ENCODE results near the gene MYOCD. TPM values are rescaled to one million over a fixed set of nuclear protein-coding genes. Genes with fewer than 3 reads are reported as not detected.

The MYOCD gene
- total RNA-seq, 1 donor from 2014 or later = under 0.01 TPM

- Histone ChIP-seq H3K27me3 (ENCODE audit: control insufficient read depth, insufficient read depth, low read length) (no peaks in the 10 kb centered on the region), H3K36me3 (ENCODE audit: control insufficient read depth, insufficient read depth, low read length) (no peaks in the 10 kb centered on the region), H3K4me3 (ENCODE audit: low read depth, low read length) (no peak overlapping the region)
- DNase-seq (ENCODE audit: low read depth) (no peak), FAIRE-seq (no peak)
- TF ChIP-seq CTCF (IDR thresholded peaks at IDR 0.05; ENCODE audit: insufficient read depth, low read length, severe bottlenecking) = no peak
Observed at GRCh38 chr17:12806630-12807029, 140.9 kb downstream of the MYOCD start.

GRCh38 chr17:12808723-12809122 lies 143.0 kb downstream of the MYOCD start:
- FAIRE-seq (no peak), DNase-seq (ENCODE audit: low read depth) (no peak)
- Histone ChIP-seq H3K4me3 (ENCODE audit: low read depth, low read length) (no peak overlapping the region), H3K36me3 (ENCODE audit: control insufficient read depth, insufficient read depth, low read length) (no peaks in the 10 kb centered on the region), H3K27me3 (ENCODE audit: control insufficient read depth, insufficient read depth, low read length) (no peaks in the 10 kb centered on the region)
- TF ChIP-seq CTCF (IDR thresholded peaks at IDR 0.05; ENCODE audit: insufficient read depth, low read length, severe bottlenecking) = no peak

- TF ChIP-seq CTCF (IDR thresholded peaks at IDR 0.05; ENCODE audit: insufficient read depth, low read length, severe bottlenecking) = no peak
- H3K27me3 ChIP-seq (ENCODE audit: control insufficient read depth, insufficient read depth, low read length) = no peaks in the 10 kb centered on the region
- no peaks in the 10 kb centered on the region for H3K36me3 ChIP-seq (ENCODE audit: control insufficient read depth, insufficient read depth, low read length)
- DNase-seq (ENCODE audit: low read depth) = no peak
- no peak for FAIRE-seq
- no peak overlapping the region for H3K4me3 ChIP-seq (ENCODE audit: low read depth, low read length)
Observed at GRCh38 chr17:12812877-12813276, 147.2 kb downstream of the MYOCD start.

- Histone ChIP-seq H3K36me3 (ENCODE audit: control insufficient read depth, insufficient read depth, low read length) (no peaks in the 10 kb centered on the region), H3K4me3 (ENCODE audit: low read depth, low read length) (no peak overlapping the region), H3K27me3 (ENCODE audit: control insufficient read depth, insufficient read depth, low read length) (no peaks in the 10 kb centered on the region)
- no peak for DNase-seq (ENCODE audit: low read depth)
- TF ChIP-seq CTCF (IDR thresholded peaks at IDR 0.05; ENCODE audit: insufficient read depth, low read length, severe bottlenecking) = no peak
- FAIRE-seq = no peak
Observed at GRCh38 chr17:12813664-12814063, 148.0 kb downstream of the MYOCD start.

GRCh38 chr17:12814718-12815117 lies 149.0 kb downstream of the MYOCD start:
- H3K27me3 ChIP-seq (ENCODE audit: control insufficient read depth, insufficient read depth, low read length) = no peaks in the 10 kb centered on the region
- FAIRE-seq (no peak), DNase-seq (ENCODE audit: low read depth) (no peak)
- no peaks in the 10 kb centered on the region for H3K36me3 ChIP-seq (ENCODE audit: control insufficient read depth, insufficient read depth, low read length)
- TF ChIP-seq CTCF (IDR thresholded peaks at IDR 0.05; ENCODE audit: insufficient read depth, low read length, severe bottlenecking) = no peak
- no peak overlapping the region for H3K4me3 ChIP-seq (ENCODE audit: low read depth, low read length)

- no peak for FAIRE-seq
- Histone ChIP-seq H3K27me3 (ENCODE audit: control insufficient read depth, insufficient read depth, low read length) (no peaks in the 10 kb centered on the region), H3K4me3 (ENCODE audit: low read depth, low read length) (no peak overlapping the region), H3K36me3 (ENCODE audit: control insufficient read depth, insufficient read depth, low read length) (no peaks in the 10 kb centered on the region)
- no peak for TF ChIP-seq CTCF (IDR thresholded peaks at IDR 0.05; ENCODE audit: insufficient read depth, low read length, severe bottlenecking)
- DNase-seq (ENCODE audit: low read depth) = no peak
Observed at GRCh38 chr17:12815642-12816141, 150.0 kb downstream of the MYOCD start.
